Bronchial epithelial cell (primary cell): ENCODE measurements around the gene TECTA. TPM values are rescaled to one million over a fixed set of nuclear protein-coding genes. Genes with fewer than 3 reads are reported as not detected.

Experiments
- DNase-seq: peaks from one replicate; pipeline ENCODE4 v3.0.0-alpha.2; 2010; ENCODE audit warnings: low read depth
- FAIRE-seq: peaks from 2 replicates; lab custom pipeline; 2011; peaks lifted over from hg19 to GRCh38; lab: Jason Lieb, UNC
- H3K27me3 ChIP-seq: 2 replicates; pipeline ENCODE4 v1.5.1; 2011; ENCODE audit warnings: low read length; ENCODE audit not compliant: control insufficient read depth, insufficient read depth
- H3K36me3 ChIP-seq: 2 replicates; pipeline ENCODE4 v1.5.1; 2011; ENCODE audit warnings: low read length; ENCODE audit not compliant: control insufficient read depth, insufficient read depth
- H3K4me3 ChIP-seq: 2 replicates; pipeline ENCODE4 v1.5.1; 2011; ENCODE audit warnings: mild to moderate bottlenecking, low read depth, low read length, control low read depth
- total RNA-seq: library from RNA; depleted of rRNA; stranded (reverse); fragments of >200 nt; gene quantifications from 2 replicates; pipeline ENCODE4 v1.2.1, GENCODE V29; 2014
- TF ChIP-seq, protein P1 (sequence below): IDR thresholded peaks from 2 replicates; pipeline ENCODE4 v1.5.1; 2011; ENCODE audit warnings: mild to moderate bottlenecking, moderate library complexity, low read length, control low read depth, inconsistent platforms; ENCODE audit not compliant: insufficient read depth, severe bottlenecking

TECTA gene
- total RNA-seq, 1 donor from 2014 or later = under 0.01 TPM

DNA sequence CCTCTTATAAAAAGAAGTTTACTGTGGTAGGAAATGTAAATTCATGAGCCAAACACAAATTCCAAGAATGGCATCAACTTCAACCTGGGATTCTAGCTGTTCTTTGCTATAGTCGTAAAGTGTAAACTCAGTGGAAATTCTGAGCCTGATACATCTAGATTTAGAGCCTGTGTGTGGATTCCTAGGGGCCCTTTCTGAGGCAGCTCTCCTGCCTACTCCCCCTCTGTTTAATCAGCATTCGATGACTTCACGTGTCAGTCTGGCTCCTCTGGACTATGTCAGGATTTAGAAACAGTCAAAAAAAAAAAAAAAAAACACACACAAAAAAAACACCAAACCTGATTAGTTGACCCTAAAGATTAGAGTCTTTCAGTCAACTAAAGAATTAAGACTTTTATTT lies 98.5 kb downstream of the TECTA start:
- Histone ChIP-seq H3K27me3 (no peaks in the 10 kb centered on the region), H3K4me3 (no peak overlapping the region), H3K36me3 (no peaks in the 10 kb centered on the region)
- TF ChIP-seq, protein P1, sequence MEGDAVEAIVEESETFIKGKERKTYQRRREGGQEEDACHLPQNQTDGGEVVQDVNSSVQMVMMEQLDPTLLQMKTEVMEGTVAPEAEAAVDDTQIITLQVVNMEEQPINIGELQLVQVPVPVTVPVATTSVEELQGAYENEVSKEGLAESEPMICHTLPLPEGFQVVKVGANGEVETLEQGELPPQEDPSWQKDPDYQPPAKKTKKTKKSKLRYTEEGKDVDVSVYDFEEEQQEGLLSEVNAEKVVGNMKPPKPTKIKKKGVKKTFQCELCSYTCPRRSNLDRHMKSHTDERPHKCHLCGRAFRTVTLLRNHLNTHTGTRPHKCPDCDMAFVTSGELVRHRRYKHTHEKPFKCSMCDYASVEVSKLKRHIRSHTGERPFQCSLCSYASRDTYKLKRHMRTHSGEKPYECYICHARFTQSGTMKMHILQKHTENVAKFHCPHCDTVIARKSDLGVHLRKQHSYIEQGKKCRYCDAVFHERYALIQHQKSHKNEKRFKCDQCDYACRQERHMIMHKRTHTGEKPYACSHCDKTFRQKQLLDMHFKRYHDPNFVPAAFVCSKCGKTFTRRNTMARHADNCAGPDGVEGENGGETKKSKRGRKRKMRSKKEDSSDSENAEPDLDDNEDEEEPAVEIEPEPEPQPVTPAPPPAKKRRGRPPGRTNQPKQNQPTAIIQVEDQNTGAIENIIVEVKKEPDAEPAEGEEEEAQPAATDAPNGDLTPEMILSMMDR = no peak
- FAIRE-seq = no peak
- DNase-seq = no peak

DNA sequence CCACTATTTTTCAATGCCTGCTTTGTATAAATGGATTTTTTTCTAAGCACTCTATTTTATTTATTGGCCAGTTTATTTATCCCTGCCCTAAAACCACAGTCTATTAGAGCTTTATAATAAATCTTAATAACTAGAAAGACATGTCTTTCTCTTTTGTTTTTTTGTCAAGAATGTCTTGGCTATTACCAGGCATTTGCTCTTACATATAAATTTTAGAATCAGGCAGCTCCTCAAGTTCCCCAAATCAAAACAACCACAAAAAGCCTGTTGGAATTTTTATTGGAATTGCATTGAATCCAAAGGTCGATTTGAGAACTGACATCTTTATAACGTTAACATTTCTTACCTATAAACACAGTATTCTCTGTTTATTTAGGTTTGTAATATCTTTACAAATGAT lies 105.8 kb downstream of the TECTA start:
- Histone ChIP-seq H3K4me3 (no peak overlapping the region), H3K27me3 (no peaks in the 10 kb centered on the region), H3K36me3 (no peaks in the 10 kb centered on the region)
- TF ChIP-seq, protein P1 = no peak
- DNase-seq (no peak), FAIRE-seq (no peak)

- H3K4me3 ChIP-seq = no peak overlapping the region
- H3K27me3 ChIP-seq = no peaks in the 10 kb centered on the region
- DNase-seq = no peak
- no peak for FAIRE-seq
- H3K36me3 ChIP-seq = no peaks in the 10 kb centered on the region
- TF ChIP-seq, protein P1 = no peak
Measured at GRCh38 chr11:121207485-121208115, 106.6 kb downstream of the TECTA start.

- FAIRE-seq = no peak
Measured at GRCh38 chr11:121210445-121211080, 109.5 kb downstream of the TECTA start.

DNA sequence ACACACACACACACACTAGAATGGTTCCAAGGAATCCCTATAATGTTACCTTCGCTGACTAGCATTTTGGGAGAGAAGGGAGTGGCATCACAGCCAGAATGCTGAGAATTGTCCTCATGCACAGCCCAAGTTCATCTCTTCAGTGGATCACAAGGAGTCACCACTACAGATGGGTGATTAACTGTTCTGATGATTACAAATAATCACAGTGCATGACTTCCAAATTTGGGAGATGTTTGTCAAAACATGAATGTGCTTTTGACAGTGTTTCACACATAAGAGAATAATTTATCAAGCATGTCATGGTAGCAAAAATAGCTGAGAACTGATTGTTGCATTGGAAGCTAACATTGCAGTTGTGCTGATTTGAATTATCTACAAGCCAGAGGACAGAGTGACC lies 110.6 kb downstream of the TECTA start:
- Histone ChIP-seq H3K27me3 (peaks cover 2% of the 10 kb centered on the region), H3K36me3 (no peaks in the 10 kb centered on the region), H3K4me3 (no peak overlapping the region)
- TF ChIP-seq, protein P1 = no peak
- FAIRE-seq (no peak), DNase-seq (no peak)

More at GRCh38 chr11:121210445-121211080, 109.5 kb downstream of the TECTA start:
- peaks cover 2% of the 10 kb centered on the region for H3K27me3 ChIP-seq
- H3K4me3 ChIP-seq = no peak overlapping the region
- DNase-seq = no peak
- H3K36me3 ChIP-seq = no peaks in the 10 kb centered on the region
- TF ChIP-seq, protein P1 = no peak
